Liver (tissue), 9 donors: Measurements from ENCODE around the gene PREX1. TPM values are rescaled to one million over a fixed set of nuclear protein-coding genes. Genes with fewer than 3 reads are reported as not detected.

Source experiments
- DNase-seq: peaks from one replicate; pipeline ENCODE4 v3.0.0-alpha.2; 2017; ENCODE audit warnings: low spot score
- H3K27ac ChIP-seq, 2 donors: one replicate each; pipeline ENCODE4 v1.7.0; 2013; ENCODE audit warnings: inconsistent platforms in 2 of 2, low read length in 2 of 2, control low read depth in 1 of 2, low read depth in 1 of 2, mild to moderate bottlenecking in 1 of 2
- H3K27me3 ChIP-seq, 4 donors: one replicate each; pipeline versions ENCODE4 v1.6.1 to v1.7.0; 2013; ENCODE audit warnings: low read length in 3 of 4, inconsistent platforms in 1 of 4, mild to moderate bottlenecking in 1 of 4, moderate library complexity in 1 of 4; ENCODE audit not compliant: control insufficient read depth in 4 of 4, insufficient read depth in 4 of 4
- H3K36me3 ChIP-seq, 4 donors: one replicate each; pipeline versions ENCODE4 v1.6.1 to v1.7.0; 2013; ENCODE audit warnings: low read length in 3 of 4, mild to moderate bottlenecking in 3 of 4, low read depth in 1 of 4, moderate library complexity in 1 of 4; ENCODE audit not compliant: control insufficient read depth in 4 of 4, insufficient read depth in 3 of 4
- H3K4me1 ChIP-seq, 4 donors: one replicate each; pipeline versions ENCODE4 v1.6.1 to v1.7.0; 2013; ENCODE audit warnings: low read length in 3 of 4, mild to moderate bottlenecking in 3 of 4, moderate library complexity in 1 of 4; ENCODE audit not compliant: control insufficient read depth in 4 of 4, insufficient read depth in 4 of 4
- H3K4me3 ChIP-seq, 3 donors: one replicate each; pipeline versions ENCODE4 v1.6.1 to v1.7.0; 2013; ENCODE audit warnings: low read length in 3 of 3, control low read depth in 1 of 3, low read depth in 1 of 3, mild to moderate bottlenecking in 1 of 3
- H3K9ac ChIP-seq, 2 donors: one replicate each; pipeline ENCODE4 v1.7.0; 2013; ENCODE audit warnings: low read length in 2 of 2, mild to moderate bottlenecking in 2 of 2, moderate library complexity in 2 of 2, control low read depth in 1 of 2, low read depth in 1 of 2
- H3K9me3 ChIP-seq, 4 donors: one replicate each; pipeline versions ENCODE4 v1.6.1 to v1.7.0; 2013; ENCODE audit warnings: low read length in 3 of 4; ENCODE audit not compliant: control insufficient read depth in 4 of 4
- EGR1 ChIP-seq, 2 donors: IDR thresholded peaks; 2 replicates each; pipeline ENCODE4 v1.6.1; 2016 to 2018; ENCODE audit warnings: antibody characterized with exemption in 2 of 2, low read depth in 2 of 2
- FOXA2 ChIP-seq: IDR thresholded peaks from 2 replicates; pipeline ENCODE4 v1.6.1; 2016; ENCODE audit warnings: antibody characterized with exemption
- GABPA ChIP-seq, 2 donors: IDR thresholded peaks in 1 of 2; conservative IDR thresholded peaks in 1 of 2; 2 replicates each; pipeline ENCODE4 v1.6.1; 2016; ENCODE audit warnings: antibody characterized with exemption in 2 of 2, mild to moderate bottlenecking in 1 of 2, moderate library complexity in 1 of 2
- HNF4A ChIP-seq, 2 donors: conservative IDR thresholded peaks; 2 replicates each; pipeline ENCODE4 v1.6.1; 2016; ENCODE audit warnings: antibody characterized with exemption in 2 of 2, mild to moderate bottlenecking in 2 of 2
- HNF4G ChIP-seq: IDR thresholded peaks from 2 replicates; pipeline ENCODE4 v1.6.1; 2016; ENCODE audit warnings: antibody characterized with exemption
- JUND ChIP-seq, 2 donors: IDR thresholded peaks; 2 replicates each; pipeline ENCODE4 v1.6.1; 2016; ENCODE audit warnings: antibody characterized with exemption in 2 of 2
- NR2F2 ChIP-seq: IDR thresholded peaks from 2 replicates; pipeline ENCODE4 v1.6.1; 2016; ENCODE audit warnings: antibody characterized with exemption
- RXRA ChIP-seq, 2 donors: IDR thresholded peaks; 2 replicates each; pipeline ENCODE4 v1.6.1; 2017 to 2018; ENCODE audit warnings: antibody characterized with exemption in 2 of 2, mild to moderate bottlenecking in 1 of 2
- SP1 ChIP-seq: IDR thresholded peaks from 2 replicates; pipeline ENCODE4 v1.6.1; 2018; ENCODE audit warnings: antibody characterized with exemption, mild to moderate bottlenecking
- TAF1 ChIP-seq: conservative IDR thresholded peaks from 2 replicates; pipeline ENCODE4 v1.6.1; 2016; ENCODE audit warnings: antibody characterized with exemption, mild to moderate bottlenecking
- YY1 ChIP-seq: IDR thresholded peaks from 2 replicates; pipeline ENCODE4 v1.6.1; 2016; ENCODE audit warnings: antibody characterized with exemption, mild to moderate bottlenecking
- whole genome bisulfite sequencing: extraction: QIAGEN DNeasy Blood & Tissue Kit; methylation state at CpG from one replicate; pipeline ENCODE4 v1.1.7; 2013; 5-methylcytosine and 5-hydroxymethylcytosine counted together
- polyA plus RNA-seq, 2 donors: library from polyadenylated mRNA; stranded (reverse) in 1 of 2; unstranded in 1 of 2; fragments of 200-250 nt in 1 of 2; fragments of >200 nt in 1 of 2; fragmentation: Nextera tagmentation in 1 of 2; extraction: Ambion mirVana in 1 of 2; gene quantifications; one replicate each; pipeline versions ENCODE4 v1.2.1 to v1.2.3, GENCODE V29; 2013 to 2015
- total RNA-seq, 2 donors: library from RNA; depleted of rRNA; stranded (reverse); fragments of >200 nt; gene quantifications; one replicate each; pipeline ENCODE4 v1.2.3, GENCODE V29; 2014
- TF ChIP-seq, protein P1 (sequence below): IDR thresholded peaks from 2 replicates; pipeline ENCODE4 v1.6.1; 2016; ENCODE audit warnings: antibody characterized with exemption
- TF ChIP-seq, protein P2 (sequence below): IDR thresholded peaks from 2 replicates; pipeline ENCODE4 v1.6.1; 2016; ENCODE audit warnings: antibody characterized with exemption, mild to moderate bottlenecking
- TF ChIP-seq, protein P3 (sequence below): fragments of 150-350 bp; IDR thresholded peaks from 2 replicates; pipeline ENCODE4 v1.5.1; 2017; ENCODE audit warnings: improper control_type of control experiment, low read depth, low read length; ENCODE audit not compliant: missing input control
- TF ChIP-seq, protein P4 (sequence below): IDR thresholded peaks from 2 replicates; pipeline ENCODE4 v1.6.1; 2016; ENCODE audit warnings: antibody characterized with exemption
- TF ChIP-seq, protein P5 (sequence below): IDR thresholded peaks from 2 replicates; pipeline ENCODE4 v1.6.1; 2016; ENCODE audit warnings: antibody characterized with exemption
- donor health status: healthy.
- donor health status: healthy.
- donor health status: healthy.
- donor health status: healthy.
- donor health status: healthy.

PREX1 gene
- total and polyA plus RNA-seq, 4 donors = 2.2 to 18.0 (median 10.8) TPM

DNA sequence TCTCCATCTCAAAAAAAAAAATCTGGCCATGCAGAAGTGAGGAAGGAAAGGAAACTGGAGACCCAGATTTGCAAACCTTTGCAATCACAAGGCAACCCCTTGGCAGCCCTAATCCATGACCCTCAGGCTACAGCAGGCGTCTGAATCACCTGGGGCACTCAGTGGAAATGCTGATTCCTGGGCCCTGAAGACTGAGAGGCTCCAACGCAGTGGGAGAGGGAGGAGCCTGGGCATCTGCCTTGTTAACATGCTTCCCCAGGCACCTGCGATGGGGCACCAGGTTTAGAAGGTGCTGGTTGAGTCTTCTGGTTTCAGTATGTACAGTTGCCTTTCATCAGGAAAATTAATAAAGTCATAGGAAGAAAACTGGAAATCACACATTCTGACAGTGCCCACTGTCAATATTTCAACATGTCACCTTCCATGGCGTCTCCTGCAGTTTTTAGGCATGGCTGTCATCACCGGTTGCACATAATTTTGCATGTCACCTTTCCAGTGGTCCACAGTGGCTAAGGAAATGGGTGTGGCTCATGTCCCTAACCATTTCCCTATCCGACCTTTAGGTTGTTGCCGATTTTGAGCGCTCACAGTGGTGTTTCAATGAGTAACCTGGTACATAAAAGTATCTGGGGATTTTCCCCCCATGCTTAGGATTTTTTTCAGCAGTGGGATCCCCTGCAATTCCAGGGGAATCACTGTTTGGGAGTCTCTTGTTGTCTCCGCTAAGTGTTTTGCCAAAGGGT lies 56.9 kb downstream of the PREX1 start:
- Histone ChIP-seq H3K27ac (no peak overlapping the region), H3K36me3 (no peaks in the 10 kb centered on the region), H3K4me3 (no peak overlapping the region), H3K9me3 (no peaks in the 10 kb centered on the region), H3K27me3 (no peaks in the 10 kb centered on the region), H3K9ac (no peak overlapping the region), H3K4me1 (peaks cover 0 to 8% (median 0%) of the 10 kb centered on the region in 4 donors)
- TF ChIP-seq HNF4G (no peak), NR2F2 (no peak), JUND (IDR thresholded peaks at IDR 0.05) (no peak), YY1 (no peak), EGR1 (IDR thresholded peaks at IDR 0.05; ENCODE audit: low read depth in 2 of 2) (no peak), SP1 (no peak), RXRA (IDR thresholded peaks at IDR 0.05) (no peak), TAF1 (no peak), GABPA (IDR thresholded peaks at IDR 0.05 in 1 of 2, conservative IDR thresholded peaks at IDR 0.05 in 1 of 2) (no peak)
- TF ChIP-seq, protein P1, sequence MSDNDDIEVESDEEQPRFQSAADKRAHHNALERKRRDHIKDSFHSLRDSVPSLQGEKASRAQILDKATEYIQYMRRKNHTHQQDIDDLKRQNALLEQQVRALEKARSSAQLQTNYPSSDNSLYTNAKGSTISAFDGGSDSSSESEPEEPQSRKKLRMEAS = no peak
- TF ChIP-seq, protein P2, sequence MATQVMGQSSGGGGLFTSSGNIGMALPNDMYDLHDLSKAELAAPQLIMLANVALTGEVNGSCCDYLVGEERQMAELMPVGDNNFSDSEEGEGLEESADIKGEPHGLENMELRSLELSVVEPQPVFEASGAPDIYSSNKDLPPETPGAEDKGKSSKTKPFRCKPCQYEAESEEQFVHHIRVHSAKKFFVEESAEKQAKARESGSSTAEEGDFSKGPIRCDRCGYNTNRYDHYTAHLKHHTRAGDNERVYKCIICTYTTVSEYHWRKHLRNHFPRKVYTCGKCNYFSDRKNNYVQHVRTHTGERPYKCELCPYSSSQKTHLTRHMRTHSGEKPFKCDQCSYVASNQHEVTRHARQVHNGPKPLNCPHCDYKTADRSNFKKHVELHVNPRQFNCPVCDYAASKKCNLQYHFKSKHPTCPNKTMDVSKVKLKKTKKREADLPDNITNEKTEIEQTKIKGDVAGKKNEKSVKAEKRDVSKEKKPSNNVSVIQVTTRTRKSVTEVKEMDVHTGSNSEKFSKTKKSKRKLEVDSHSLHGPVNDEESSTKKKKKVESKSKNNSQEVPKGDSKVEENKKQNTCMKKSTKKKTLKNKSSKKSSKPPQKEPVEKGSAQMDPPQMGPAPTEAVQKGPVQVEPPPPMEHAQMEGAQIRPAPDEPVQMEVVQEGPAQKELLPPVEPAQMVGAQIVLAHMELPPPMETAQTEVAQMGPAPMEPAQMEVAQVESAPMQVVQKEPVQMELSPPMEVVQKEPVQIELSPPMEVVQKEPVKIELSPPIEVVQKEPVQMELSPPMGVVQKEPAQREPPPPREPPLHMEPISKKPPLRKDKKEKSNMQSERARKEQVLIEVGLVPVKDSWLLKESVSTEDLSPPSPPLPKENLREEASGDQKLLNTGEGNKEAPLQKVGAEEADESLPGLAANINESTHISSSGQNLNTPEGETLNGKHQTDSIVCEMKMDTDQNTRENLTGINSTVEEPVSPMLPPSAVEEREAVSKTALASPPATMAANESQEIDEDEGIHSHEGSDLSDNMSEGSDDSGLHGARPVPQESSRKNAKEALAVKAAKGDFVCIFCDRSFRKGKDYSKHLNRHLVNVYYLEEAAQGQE = no peak
- TF ChIP-seq, protein P3, sequence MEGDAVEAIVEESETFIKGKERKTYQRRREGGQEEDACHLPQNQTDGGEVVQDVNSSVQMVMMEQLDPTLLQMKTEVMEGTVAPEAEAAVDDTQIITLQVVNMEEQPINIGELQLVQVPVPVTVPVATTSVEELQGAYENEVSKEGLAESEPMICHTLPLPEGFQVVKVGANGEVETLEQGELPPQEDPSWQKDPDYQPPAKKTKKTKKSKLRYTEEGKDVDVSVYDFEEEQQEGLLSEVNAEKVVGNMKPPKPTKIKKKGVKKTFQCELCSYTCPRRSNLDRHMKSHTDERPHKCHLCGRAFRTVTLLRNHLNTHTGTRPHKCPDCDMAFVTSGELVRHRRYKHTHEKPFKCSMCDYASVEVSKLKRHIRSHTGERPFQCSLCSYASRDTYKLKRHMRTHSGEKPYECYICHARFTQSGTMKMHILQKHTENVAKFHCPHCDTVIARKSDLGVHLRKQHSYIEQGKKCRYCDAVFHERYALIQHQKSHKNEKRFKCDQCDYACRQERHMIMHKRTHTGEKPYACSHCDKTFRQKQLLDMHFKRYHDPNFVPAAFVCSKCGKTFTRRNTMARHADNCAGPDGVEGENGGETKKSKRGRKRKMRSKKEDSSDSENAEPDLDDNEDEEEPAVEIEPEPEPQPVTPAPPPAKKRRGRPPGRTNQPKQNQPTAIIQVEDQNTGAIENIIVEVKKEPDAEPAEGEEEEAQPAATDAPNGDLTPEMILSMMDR = no peak
- WGBS = 73% methylated on average over 9 of the region's 9 CpGs
- DNase-seq = no peak

DNA sequence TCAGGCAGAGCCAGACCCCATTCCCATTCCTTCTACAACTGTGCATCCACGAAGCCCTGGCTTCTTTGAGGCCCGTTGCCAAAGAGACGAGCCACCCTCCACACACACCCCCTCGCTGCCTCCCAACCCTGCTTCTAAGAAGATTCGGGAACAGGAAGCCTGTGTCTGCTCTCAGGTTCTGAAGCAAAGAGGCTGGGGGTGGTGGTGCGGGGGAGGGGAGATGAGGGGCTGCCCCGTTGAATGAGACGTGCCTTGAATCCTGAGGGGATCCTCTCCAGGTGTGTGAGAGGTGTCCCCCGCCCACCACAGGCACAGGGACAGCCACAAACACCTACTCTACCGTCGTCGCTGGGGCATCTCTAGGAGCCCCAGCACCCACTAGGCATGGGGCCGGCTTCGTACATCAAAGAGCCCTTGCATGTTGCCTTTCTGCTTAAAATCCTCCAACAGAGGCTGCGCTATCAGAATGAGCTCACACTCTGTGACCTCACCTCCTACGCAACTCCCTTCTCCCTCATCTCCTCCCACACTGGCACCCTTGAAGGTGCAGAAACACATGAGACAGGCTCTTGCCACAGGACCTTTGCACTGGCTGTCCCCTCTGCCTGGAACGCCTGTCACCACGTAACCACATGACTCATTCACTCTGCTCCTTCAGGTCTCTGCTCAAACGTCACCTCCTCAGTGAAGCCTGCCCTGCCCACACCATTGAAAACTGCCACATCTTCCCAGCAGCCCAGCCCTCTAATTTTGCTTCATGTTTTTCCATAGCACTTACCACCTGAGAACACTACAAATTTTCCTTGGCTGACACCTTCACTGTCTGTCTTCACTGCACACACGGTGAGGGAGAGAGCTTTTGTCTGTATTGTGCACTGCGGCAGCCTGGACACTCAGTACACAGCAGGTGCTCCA lies 58.5 kb downstream of the PREX1 start:
- Histone ChIP-seq H3K27me3 (no peaks in the 10 kb centered on the region), H3K4me1 (peaks cover 0 to 8% (median 0%) of the 10 kb centered on the region in 4 donors), H3K36me3 (no peaks in the 10 kb centered on the region), H3K9ac (no peak overlapping the region), H3K9me3 (no peaks in the 10 kb centered on the region), H3K27ac (peak overlapping the region in 1 of 2 donors; percentile 40), H3K4me3 (no peak overlapping the region)
- WGBS = 70% methylated on average over 21 of the region's 21 CpGs
- no peak for DNase-seq
- TF ChIP-seq, protein P4, sequence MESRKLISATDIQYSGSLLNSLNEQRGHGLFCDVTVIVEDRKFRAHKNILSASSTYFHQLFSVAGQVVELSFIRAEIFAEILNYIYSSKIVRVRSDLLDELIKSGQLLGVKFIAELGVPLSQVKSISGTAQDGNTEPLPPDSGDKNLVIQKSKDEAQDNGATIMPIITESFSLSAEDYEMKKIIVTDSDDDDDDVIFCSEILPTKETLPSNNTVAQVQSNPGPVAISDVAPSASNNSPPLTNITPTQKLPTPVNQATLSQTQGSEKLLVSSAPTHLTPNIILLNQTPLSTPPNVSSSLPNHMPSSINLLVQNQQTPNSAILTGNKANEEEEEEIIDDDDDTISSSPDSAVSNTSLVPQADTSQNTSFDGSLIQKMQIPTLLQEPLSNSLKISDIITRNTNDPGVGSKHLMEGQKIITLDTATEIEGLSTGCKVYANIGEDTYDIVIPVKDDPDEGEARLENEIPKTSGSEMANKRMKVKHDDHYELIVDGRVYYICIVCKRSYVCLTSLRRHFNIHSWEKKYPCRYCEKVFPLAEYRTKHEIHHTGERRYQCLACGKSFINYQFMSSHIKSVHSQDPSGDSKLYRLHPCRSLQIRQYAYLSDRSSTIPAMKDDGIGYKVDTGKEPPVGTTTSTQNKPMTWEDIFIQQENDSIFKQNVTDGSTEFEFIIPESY = no peak
- TF ChIP-seq TAF1 (no peak), EGR1 (IDR thresholded peaks at IDR 0.05; ENCODE audit: low read depth in 2 of 2) (no peak), HNF4A (conservative IDR thresholded peaks at IDR 0.05) (no peak), YY1 (no peak), FOXA2 (no peak)
- TF ChIP-seq, protein P5, sequence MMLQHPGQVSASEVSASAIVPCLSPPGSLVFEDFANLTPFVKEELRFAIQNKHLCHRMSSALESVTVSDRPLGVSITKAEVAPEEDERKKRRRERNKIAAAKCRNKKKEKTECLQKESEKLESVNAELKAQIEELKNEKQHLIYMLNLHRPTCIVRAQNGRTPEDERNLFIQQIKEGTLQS = no peak
- TF ChIP-seq, protein P1 = no peak
- TF ChIP-seq, protein P2 = no peak
